GM12865 (cell line): ENCODE results near the gene CDH22.

ENCODE experiments used
- DNase-seq: peaks from one replicate; pipeline ENCODE4 v3.0.0; 2010; ENCODE audit warnings: low read depth
- H3K4me3 ChIP-seq: 2 replicates; pipeline ENCODE4 v1.5.1; 2011; ENCODE audit warnings: mild to moderate bottlenecking, low read depth, low read length, control low read depth
- CTCF ChIP-seq: IDR thresholded peaks from 2 replicates; pipeline ENCODE4 v1.5.1; 2011; ENCODE audit warnings: low read length, control low read depth, low read depth, inconsistent platforms; ENCODE audit not compliant: insufficient read depth; ENCODE audit errors: missing control alignments

Gene CDH22

GRCh38 chr20:46145713-46146112 lies 162.6 kb downstream of the CDH22 start:
- TF ChIP-seq CTCF: no peak
- H3K4me3 ChIP-seq: no peak overlapping the region
- DNase-seq: no peak

DNA sequence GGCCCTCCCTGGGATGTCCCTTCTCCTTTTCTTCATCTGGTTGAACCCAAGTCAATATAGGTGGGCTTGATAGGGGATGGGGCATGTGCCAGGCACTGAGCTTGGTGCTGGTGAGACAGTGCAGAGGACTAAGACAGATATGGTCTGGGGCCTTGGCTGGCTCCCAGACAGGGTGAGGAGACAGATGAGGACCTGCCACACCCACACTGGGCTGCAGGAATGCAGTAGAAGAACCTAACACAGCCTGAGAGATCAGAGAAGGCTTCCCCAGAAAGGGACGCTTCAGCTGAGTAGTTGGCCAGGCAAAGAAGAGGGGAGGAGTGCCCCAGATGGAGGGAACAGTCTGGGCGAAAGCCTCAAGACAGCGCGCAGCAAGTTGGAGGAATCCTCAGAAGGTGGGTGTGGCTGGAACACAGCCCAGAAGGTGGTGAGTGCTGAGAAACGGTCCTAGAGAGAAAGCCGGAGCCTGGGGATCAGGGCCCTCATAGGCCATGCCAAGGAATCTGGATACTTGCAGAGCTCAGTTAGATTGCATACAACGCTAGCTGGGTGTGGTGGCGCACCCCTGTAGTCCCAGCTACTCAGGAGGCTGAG lies 163.8 kb downstream of the CDH22 start:
- TF ChIP-seq CTCF: no peak
- H3K4me3 ChIP-seq: no peak overlapping the region
- no peak for DNase-seq

- DNase-seq: no peak
- no peak for TF ChIP-seq CTCF
- H3K4me3 ChIP-seq: no peak overlapping the region
These were observed 166.2 kb downstream of the CDH22 start for GRCh38 chr20:46142124-46142523.

GRCh38 chr20:46139908-46140482 lies 168.3 kb downstream of the CDH22 start:
- TF ChIP-seq CTCF: no peak
- no peak overlapping the region for H3K4me3 ChIP-seq
- DNase-seq: no peak

- no peak for TF ChIP-seq CTCF
- DNase-seq: no peak
- H3K4me3 ChIP-seq: no peak overlapping the region
These were observed 168.9 kb downstream of the CDH22 start for GRCh38 chr20:46139266-46139889.

DNA sequence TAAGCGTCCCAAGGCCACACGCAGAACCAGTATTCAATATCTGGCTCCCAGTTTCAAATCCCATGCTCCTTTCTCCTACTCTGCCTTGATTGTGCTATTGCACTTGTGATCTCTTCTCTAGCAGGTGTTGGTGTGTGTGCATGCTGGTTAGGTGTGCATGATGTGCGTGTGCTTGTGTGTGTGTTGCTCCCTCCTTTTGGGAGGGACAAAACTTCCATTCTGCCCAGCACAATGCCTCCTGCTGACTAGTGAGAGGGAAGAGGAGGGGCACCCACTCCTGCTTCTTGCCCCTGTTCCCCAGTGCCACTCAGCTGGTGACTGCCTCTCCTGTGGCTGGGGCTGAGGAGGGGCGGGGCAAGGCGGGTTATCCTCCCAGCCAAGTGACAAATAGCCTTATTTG lies 170.5 kb downstream of the CDH22 start:
- H3K4me3 ChIP-seq: no peak overlapping the region
- no peak for TF ChIP-seq CTCF
- no peak for DNase-seq
